ENCODE data around the gene ZNF565.
"Not testable (repeated sequence)": the region's sequence is repeated elsewhere in the genome, so short reads cannot be mapped to it uniquely, and the experiment has no call there.

ZNF565 gene

GRCh38 chr19:36198119-36198518 lies 16.3 kb downstream of the ZNF565 start:
- H3K79me2 ChIP-seq (ENCODE audit: insufficient read depth, low read length) = no peaks in the 10 kb centered on the region
- H3K4me2 ChIP-seq (ENCODE audit: low read length) = no peak overlapping the region
- H3K9me3 ChIP-seq (ENCODE audit: low read length) = no peaks in the 10 kb centered on the region
- H3K4me1 ChIP-seq (ENCODE audit: insufficient read depth, low read length, severe bottlenecking) = peaks cover 9% of the 10 kb centered on the region
- H4K20me1 ChIP-seq (ENCODE audit: insufficient read depth, low read length) = no peaks in the 10 kb centered on the region
- H3F3A ChIP-seq (ENCODE audit: insufficient read depth, low read length) = no peaks in the 10 kb centered on the region
- no peak overlapping the region for H3K9ac ChIP-seq (ENCODE audit: low read length)
- H3K36me3 ChIP-seq (ENCODE audit: insufficient read depth, low read length) = no peaks in the 10 kb centered on the region
- TF ChIP-seq EZH2 (IDR thresholded peaks at IDR 0.05; ENCODE audit: borderline replicate concordance, low read length) (no peak), CTCF (IDR thresholded peaks at IDR 0.05; ENCODE audit: low read length) (no peak)
- no peak overlapping the region for H2AFZ ChIP-seq (ENCODE audit: low read length)
- no peak overlapping the region for H3K27ac ChIP-seq (ENCODE audit: low read depth, low read length, poor library complexity, severe bottlenecking)
- H3K9me2 ChIP-seq (ENCODE audit: low read depth, low read length) = no peaks in the 10 kb centered on the region
- H3K27me3 ChIP-seq (ENCODE audit: insufficient read depth, low read length) = no peaks in the 10 kb centered on the region
- H3K4me3 ChIP-seq (ENCODE audit: low read depth, low read length, poor library complexity, severe bottlenecking) = no peak overlapping the region

- Histone ChIP-seq H3K4me3 (ENCODE audit: low read depth, low read length, poor library complexity, severe bottlenecking) (no peak overlapping the region), H4K20me1 (ENCODE audit: insufficient read depth, low read length) (no peaks in the 10 kb centered on the region), H3K9ac (ENCODE audit: low read length) (no peak overlapping the region), H3K27me3 (ENCODE audit: insufficient read depth, low read length) (no peaks in the 10 kb centered on the region), H3K36me3 (ENCODE audit: insufficient read depth, low read length) (no peaks in the 10 kb centered on the region), H2AFZ (ENCODE audit: low read length) (no peak overlapping the region), H3K79me2 (ENCODE audit: insufficient read depth, low read length) (no peaks in the 10 kb centered on the region), H3K4me2 (ENCODE audit: low read length) (no peak overlapping the region), H3K9me2 (ENCODE audit: low read depth, low read length) (no peaks in the 10 kb centered on the region), H3K4me1 (ENCODE audit: insufficient read depth, low read length, severe bottlenecking) (peaks cover 7% of the 10 kb centered on the region), H3K27ac (ENCODE audit: low read depth, low read length, poor library complexity, severe bottlenecking) (no peak overlapping the region), H3K9me3 (ENCODE audit: low read length) (no peaks in the 10 kb centered on the region), H3F3A (ENCODE audit: insufficient read depth, low read length) (no peaks in the 10 kb centered on the region)
- TF ChIP-seq EZH2 (IDR thresholded peaks at IDR 0.05; ENCODE audit: borderline replicate concordance, low read length) (no peak), CTCF (IDR thresholded peaks at IDR 0.05; ENCODE audit: low read length) (no peak)
Measured at GRCh38 chr19:36196249-36196648, 18.2 kb downstream of the ZNF565 start.

GRCh38 chr19:36186722-36187121 lies 27.7 kb downstream of the ZNF565 start:
- H3K4me2 ChIP-seq (ENCODE audit: low read length) = not testable (repeated sequence)

GRCh38 chr19:36183245-36183628 lies 31.2 kb downstream of the ZNF565 start:
- Histone ChIP-seq H3K27ac (ENCODE audit: low read depth, low read length, poor library complexity, severe bottlenecking) (no peak overlapping the region), H3K9ac (ENCODE audit: low read length) (no peak overlapping the region), H3K27me3 (ENCODE audit: insufficient read depth, low read length) (no peaks in the 10 kb centered on the region), H3K9me2 (ENCODE audit: low read depth, low read length) (no peaks in the 10 kb centered on the region), H3K36me3 (ENCODE audit: insufficient read depth, low read length) (peaks cover 9% of the 10 kb centered on the region), H3K9me3 (ENCODE audit: low read length) (peaks cover 5% of the 10 kb centered on the region; the same call in 1 of the 2 replicates), H3K4me3 (ENCODE audit: low read depth, low read length, poor library complexity, severe bottlenecking) (no peak overlapping the region), H3K79me2 (ENCODE audit: insufficient read depth, low read length) (no peaks in the 10 kb centered on the region), H4K20me1 (ENCODE audit: insufficient read depth, low read length) (no peaks in the 10 kb centered on the region), H3F3A (ENCODE audit: insufficient read depth, low read length) (no peaks in the 10 kb centered on the region), H3K4me2 (ENCODE audit: low read length) (no peak overlapping the region), H2AFZ (ENCODE audit: low read length) (no peak overlapping the region), H3K4me1 (ENCODE audit: insufficient read depth, low read length, severe bottlenecking) (no peaks in the 10 kb centered on the region)
- TF ChIP-seq CTCF (IDR thresholded peaks at IDR 0.05; ENCODE audit: low read length) (no peak), EZH2 (IDR thresholded peaks at IDR 0.05; ENCODE audit: borderline replicate concordance, low read length) (no peak)

More at GRCh38 chr19:36186722-36187121, 27.7 kb downstream of the ZNF565 start:
- not testable (repeated sequence) for H3K36me3 ChIP-seq (ENCODE audit: insufficient read depth, low read length); H3K4me3 ChIP-seq (ENCODE audit: low read depth, low read length, poor library complexity, severe bottlenecking); H4K20me1 ChIP-seq (ENCODE audit: insufficient read depth, low read length); H3K79me2 ChIP-seq (ENCODE audit: insufficient read depth, low read length); H3F3A ChIP-seq (ENCODE audit: insufficient read depth, low read length); H3K4me1 ChIP-seq (ENCODE audit: insufficient read depth, low read length, severe bottlenecking); H3K27me3 ChIP-seq (ENCODE audit: insufficient read depth, low read length); H3K9me2 ChIP-seq (ENCODE audit: low read depth, low read length); H3K27ac ChIP-seq (ENCODE audit: low read depth, low read length, poor library complexity, severe bottlenecking); H3K9me3 ChIP-seq (ENCODE audit: low read length); H2AFZ ChIP-seq (ENCODE audit: low read length); H3K9ac ChIP-seq (ENCODE audit: low read length)

Data from OCI-LY1 (cell line).